Panc1 (cell line): ENCODE results near the gene VAMP8. TPM values are rescaled to one million over a fixed set of nuclear protein-coding genes. Genes with fewer than 3 reads are reported as not detected.

Experiments used
- ATAC-seq: fragments of 200-7000 bp; cut with Tn5 transposase; 2 replicates; pipeline ENCODE4 v1.9.1; 2020; ENCODE audit warnings: mild to moderate bottlenecking, moderate library complexity
- BruUV-seq: library from RNA; stranded (reverse); fragments of 400-500 nt; replicated peaks from 2 replicates; lab custom pipeline; 2021; lab: Mats Ljungman, UMichigan
- CTCF ChIA-PET: fragments of 300-600 bp; sonication (Branson Sonifier 250); formaldehyde crosslinking; loops from one replicate; lab custom pipeline; 2022; ENCODE audit warnings: antibody characterized with exemption; lab: Charles Lee
- POLR2A ChIA-PET: fragments of 300-600 bp; sonication (Branson Sonifier 250); formaldehyde crosslinking; loops from one replicate; lab custom pipeline; 2022; ENCODE audit warnings: antibody characterized with exemption; lab: Charles Lee
- DNase-seq: peaks from one replicate; pipeline ENCODE4 v3.0.0-alpha.2; 2010; ENCODE audit warnings: low read depth, low spot score
- H3K27ac ChIP-seq: 2 replicates; pipeline ENCODE4 v1.5.1; 2011; ENCODE audit warnings: mild to moderate bottlenecking, low read length, inconsistent platforms
- H3K27me3 ChIP-seq: fragments of 200-500 bp; sonication (Bioruptor generic); 2 replicates; pipeline ENCODE4 v1.6.0; 2014; ENCODE audit warnings: low read length, inconsistent platforms; ENCODE audit not compliant: control insufficient read depth, insufficient read depth
- H3K36me3 ChIP-seq: fragments of 200-500 bp; sonication (Bioruptor generic); 2 replicates; pipeline ENCODE4 v1.5.1; 2014; ENCODE audit warnings: inconsistent platforms, mild to moderate bottlenecking, low read length, moderate library complexity; ENCODE audit not compliant: control insufficient read depth, insufficient read depth
- H3K4me1 ChIP-seq: 2 replicates; pipeline ENCODE4 v1.5.1; 2011; ENCODE audit warnings: inconsistent platforms, mild to moderate bottlenecking, low read length, moderate library complexity; ENCODE audit not compliant: control insufficient read depth, insufficient read depth
- H3K4me3 ChIP-seq, 2 experiments: 2 replicates each; pipeline ENCODE4 v1.5.1; 2011 to 2012; ENCODE audit warnings: low read depth in 2 of 2, low read length in 2 of 2, mild to moderate bottlenecking in 2 of 2, inconsistent platforms in 1 of 2, moderate library complexity in 1 of 2
- H3K9me3 ChIP-seq: fragments of 200-500 bp; sonication (Bioruptor generic); 2 replicates; pipeline ENCODE4 v1.5.1; 2014; ENCODE audit warnings: low read depth, mild to moderate bottlenecking, inconsistent platforms, low read length, moderate library complexity; ENCODE audit not compliant: control insufficient read depth, insufficient read depth
- POLR2AphosphoS5 ChIP-seq: IDR thresholded peaks from 2 replicates; pipeline ENCODE4 v1.6.1; 2012; ENCODE audit warnings: mild to moderate bottlenecking, low read depth, low read length, moderate library complexity
- REST ChIP-seq, 2 experiments: IDR thresholded peaks; 2 replicates each; pipeline ENCODE4 v1.6.1; 2011 to 2012; ENCODE audit warnings: low read depth in 2 of 2, control low read depth in 1 of 2, low read length in 1 of 2, mild to moderate bottlenecking in 1 of 2, moderate library complexity in 1 of 2; ENCODE audit not compliant: insufficient read depth in 1 of 2
- SIN3A ChIP-seq: IDR thresholded peaks from 2 replicates; pipeline ENCODE4 v1.6.1; 2012; ENCODE audit warnings: low read depth, mild to moderate bottlenecking, low read length, moderate library complexity, borderline replicate concordance; ENCODE audit not compliant: insufficient read depth
- TCF7L2 ChIP-seq: IDR thresholded peaks from 2 replicates; pipeline ENCODE4 v1.6.1; 2011; ENCODE audit warnings: mild to moderate bottlenecking, low read depth, low read length, inconsistent platforms
- in situ Hi-C: cut with HindIII; loops from 2 replicates; pipeline ENCODE4 v1.10.0; 2016; ENCODE audit warnings: low sequenced_read_pairs, low pct_unique_long_range_greater_than_20kb
- intact Hi-C: fragments of 100-400 bp; cut with micrococcal nuclease; formaldehyde crosslinking; loops from one replicate; pipeline ENCODE4 v1.10.0; 2022; ENCODE audit not compliant: unreplicated experiment
- total RNA-seq: library from RNA; stranded (reverse); gene quantifications from one replicate; pipeline ENCODE4 v1.2.1, GENCODE V29; 2021; ENCODE audit not compliant: unreplicated experiment
- TF ChIP-seq, protein P1 (sequence below): fragments of 450-650 bp; IDR thresholded peaks from 2 replicates; pipeline ENCODE4 v1.5.1; 2017; ENCODE audit warnings: mild to moderate bottlenecking

VAMP8 gene
- total RNA-seq, 1 experiment from 2014 or later, result 93.2 TPM

- CTCF ChIA-PET, result no interaction called here
- peaks cover 36% of the 10 kb centered on the region for H3K4me1 ChIP-seq
Measured at GRCh38 chr2:85596026-85596333, 18.6 kb downstream of the VAMP8 start.

GRCh38 chr2:85596486-85597143 lies 19.2 kb downstream of the VAMP8 start:
- peaks cover 2% of the 10 kb centered on the region; the same call in 1 of the 2 replicates for H3K36me3 ChIP-seq
- DNase-seq (no peak), ATAC-seq (no peak)
- intact Hi-C loops, result no loop called here
- ChIA-PET POLR2A (interaction anchor here (0.5 kb wide), 1 partner anchor 35 kb away, joined by 3 read pairs; no protein-coding TSS in a partner anchor), CTCF (interaction anchor here (0.6 kb wide), 1 partner anchor 47 kb away, joined by 4 read pairs; no protein-coding TSS in a partner anchor)
- in situ Hi-C loops, result no loop called here
- H3K27ac ChIP-seq, result peak overlapping the region; percentile 96
- no TSS peak for BruUV-seq
- H3K9me3 ChIP-seq, result no peaks in the 10 kb centered on the region
- no peaks in the 10 kb centered on the region for H3K27me3 ChIP-seq
- peaks cover 42% of the 10 kb centered on the region for H3K4me1 ChIP-seq
- H3K4me3 ChIP-seq, result peak overlapping the region; percentile 91 to 99
- 0 out of 2 replicates have a peak, but pooled peaks have one; percentile 3 for TF ChIP-seq POLR2AphosphoS5
- TF ChIP-seq, protein P1, sequence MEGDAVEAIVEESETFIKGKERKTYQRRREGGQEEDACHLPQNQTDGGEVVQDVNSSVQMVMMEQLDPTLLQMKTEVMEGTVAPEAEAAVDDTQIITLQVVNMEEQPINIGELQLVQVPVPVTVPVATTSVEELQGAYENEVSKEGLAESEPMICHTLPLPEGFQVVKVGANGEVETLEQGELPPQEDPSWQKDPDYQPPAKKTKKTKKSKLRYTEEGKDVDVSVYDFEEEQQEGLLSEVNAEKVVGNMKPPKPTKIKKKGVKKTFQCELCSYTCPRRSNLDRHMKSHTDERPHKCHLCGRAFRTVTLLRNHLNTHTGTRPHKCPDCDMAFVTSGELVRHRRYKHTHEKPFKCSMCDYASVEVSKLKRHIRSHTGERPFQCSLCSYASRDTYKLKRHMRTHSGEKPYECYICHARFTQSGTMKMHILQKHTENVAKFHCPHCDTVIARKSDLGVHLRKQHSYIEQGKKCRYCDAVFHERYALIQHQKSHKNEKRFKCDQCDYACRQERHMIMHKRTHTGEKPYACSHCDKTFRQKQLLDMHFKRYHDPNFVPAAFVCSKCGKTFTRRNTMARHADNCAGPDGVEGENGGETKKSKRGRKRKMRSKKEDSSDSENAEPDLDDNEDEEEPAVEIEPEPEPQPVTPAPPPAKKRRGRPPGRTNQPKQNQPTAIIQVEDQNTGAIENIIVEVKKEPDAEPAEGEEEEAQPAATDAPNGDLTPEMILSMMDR, result no peak

More at GRCh38 chr2:85596026-85596333, 18.6 kb downstream of the VAMP8 start:
- in situ Hi-C loops, result no loop called here
- POLR2A ChIA-PET, result interaction anchor here (1.0 to 1.2 kb wide), 2 partner anchors 9 to 10 kb away, joined by 3 read pairs; no protein-coding TSS in a partner anchor
- Histone ChIP-seq H3K36me3 (peaks cover 2% of the 10 kb centered on the region; the same call in 1 of the 2 replicates), H3K9me3 (no peaks in the 10 kb centered on the region), H3K27me3 (no peaks in the 10 kb centered on the region), H3K27ac (peak overlapping the region; percentile 96), H3K4me3 (peak overlapping the region; percentile 91 to 99)
- no TSS peak for BruUV-seq
- TF ChIP-seq, protein P1, result no peak
- TF ChIP-seq TCF7L2 (no peak), POLR2AphosphoS5 (no peak), REST (IDR thresholded peaks at IDR 0.05; ENCODE audit: insufficient read depth in 1 of 2, low read depth in 2 of 2, low read length in 1 of 2) (no peak), SIN3A (no peak)
- intact Hi-C loops, result no loop called here
- ATAC-seq, result peak; percentile 24
- no peak for DNase-seq
